22Rv1 (cell line): ENCODE data around the gene WASF1.

Experiments used
- ZFX ChIP-seq: fragments of 450-650 bp; IDR thresholded peaks from 2 replicates; pipeline ENCODE4 v1.6.1; 2017; ENCODE audit warnings: antibody characterized with exemption, borderline replicate concordance
- TF ChIP-seq, protein P1 (sequence below): fragments of 450-650 bp; IDR thresholded peaks from 2 replicates; pipeline ENCODE4 v1.5.1; 2017; ENCODE audit warnings: mild to moderate bottlenecking

DNA sequence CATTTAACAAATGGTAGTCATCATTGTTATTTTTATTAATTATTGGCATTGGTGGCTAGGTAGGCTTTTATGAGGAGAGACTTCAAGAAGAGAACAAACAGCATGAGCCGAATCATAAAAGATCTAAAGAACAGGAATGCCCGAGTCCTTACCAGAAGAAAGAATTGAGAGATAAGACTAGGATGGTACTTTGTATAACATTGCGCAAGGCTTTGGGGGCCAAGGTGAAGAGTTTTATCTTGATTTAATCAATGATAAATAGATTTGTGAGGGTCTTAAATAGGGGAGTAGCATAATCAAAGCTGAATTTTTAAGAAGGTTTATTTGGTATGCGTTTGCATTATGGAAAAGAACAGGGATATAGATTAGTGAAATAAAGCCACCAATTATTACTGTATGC, 16.2 kb upstream of the WASF1 start:
- TF ChIP-seq, protein P1, sequence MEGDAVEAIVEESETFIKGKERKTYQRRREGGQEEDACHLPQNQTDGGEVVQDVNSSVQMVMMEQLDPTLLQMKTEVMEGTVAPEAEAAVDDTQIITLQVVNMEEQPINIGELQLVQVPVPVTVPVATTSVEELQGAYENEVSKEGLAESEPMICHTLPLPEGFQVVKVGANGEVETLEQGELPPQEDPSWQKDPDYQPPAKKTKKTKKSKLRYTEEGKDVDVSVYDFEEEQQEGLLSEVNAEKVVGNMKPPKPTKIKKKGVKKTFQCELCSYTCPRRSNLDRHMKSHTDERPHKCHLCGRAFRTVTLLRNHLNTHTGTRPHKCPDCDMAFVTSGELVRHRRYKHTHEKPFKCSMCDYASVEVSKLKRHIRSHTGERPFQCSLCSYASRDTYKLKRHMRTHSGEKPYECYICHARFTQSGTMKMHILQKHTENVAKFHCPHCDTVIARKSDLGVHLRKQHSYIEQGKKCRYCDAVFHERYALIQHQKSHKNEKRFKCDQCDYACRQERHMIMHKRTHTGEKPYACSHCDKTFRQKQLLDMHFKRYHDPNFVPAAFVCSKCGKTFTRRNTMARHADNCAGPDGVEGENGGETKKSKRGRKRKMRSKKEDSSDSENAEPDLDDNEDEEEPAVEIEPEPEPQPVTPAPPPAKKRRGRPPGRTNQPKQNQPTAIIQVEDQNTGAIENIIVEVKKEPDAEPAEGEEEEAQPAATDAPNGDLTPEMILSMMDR, result no peak
- TF ChIP-seq ZFX, result no peak
